ENCODE measurements around the gene TSSK2. TPM values are rescaled to one million over a fixed set of nuclear protein-coding genes. Genes with fewer than 3 reads are reported as not detected.

TSSK2 gene
- total RNA-seq, 2 experiments from 2014 or later, result not detected

DNA sequence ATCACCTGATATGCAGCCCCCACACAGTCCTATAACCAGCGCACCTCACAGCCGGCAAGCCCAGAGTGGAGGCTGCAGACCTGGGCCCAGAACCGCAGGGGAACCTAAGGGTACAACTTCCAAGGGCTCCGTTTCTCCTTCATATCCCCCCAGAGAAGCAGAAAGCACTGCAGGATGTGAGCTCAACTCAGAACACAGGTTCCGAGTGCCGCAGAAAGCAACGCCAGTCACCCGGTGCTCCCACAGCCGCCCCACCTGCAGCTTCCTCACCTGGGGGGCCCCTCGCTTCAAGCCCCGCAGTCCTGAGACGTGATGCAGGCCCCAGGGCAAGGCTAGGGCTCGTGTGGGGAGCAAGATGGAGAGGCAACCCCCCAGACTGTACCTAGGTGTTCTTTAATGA, 2.5 kb downstream of the TSSK2 start:
- no peak overlapping the region for H3K4me3 ChIP-seq (ENCODE audit: low read depth, low read length, poor library complexity, severe bottlenecking)
- H3K36me3 ChIP-seq (ENCODE audit: insufficient read depth, low read length), result peaks cover 46% of the 10 kb centered on the region
- no peak for DNase-seq (ENCODE audit: low spot score)
- no peak for TF ChIP-seq EZH2phosphoT487 (IDR thresholded peaks at IDR 0.05; ENCODE audit: borderline replicate concordance, low read depth, low read length)
- TF ChIP-seq, protein P1, sequence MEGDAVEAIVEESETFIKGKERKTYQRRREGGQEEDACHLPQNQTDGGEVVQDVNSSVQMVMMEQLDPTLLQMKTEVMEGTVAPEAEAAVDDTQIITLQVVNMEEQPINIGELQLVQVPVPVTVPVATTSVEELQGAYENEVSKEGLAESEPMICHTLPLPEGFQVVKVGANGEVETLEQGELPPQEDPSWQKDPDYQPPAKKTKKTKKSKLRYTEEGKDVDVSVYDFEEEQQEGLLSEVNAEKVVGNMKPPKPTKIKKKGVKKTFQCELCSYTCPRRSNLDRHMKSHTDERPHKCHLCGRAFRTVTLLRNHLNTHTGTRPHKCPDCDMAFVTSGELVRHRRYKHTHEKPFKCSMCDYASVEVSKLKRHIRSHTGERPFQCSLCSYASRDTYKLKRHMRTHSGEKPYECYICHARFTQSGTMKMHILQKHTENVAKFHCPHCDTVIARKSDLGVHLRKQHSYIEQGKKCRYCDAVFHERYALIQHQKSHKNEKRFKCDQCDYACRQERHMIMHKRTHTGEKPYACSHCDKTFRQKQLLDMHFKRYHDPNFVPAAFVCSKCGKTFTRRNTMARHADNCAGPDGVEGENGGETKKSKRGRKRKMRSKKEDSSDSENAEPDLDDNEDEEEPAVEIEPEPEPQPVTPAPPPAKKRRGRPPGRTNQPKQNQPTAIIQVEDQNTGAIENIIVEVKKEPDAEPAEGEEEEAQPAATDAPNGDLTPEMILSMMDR (conservative IDR thresholded peaks at IDR 0.05; ENCODE audit: low read length), result no peak
- no peak overlapping the region for H3K27ac ChIP-seq (ENCODE audit: low read depth, low read length, poor library complexity, severe bottlenecking)
- BruUV-seq (replicated peaks), result no TSS peak
- H2AFZ ChIP-seq (ENCODE audit: low read length), result no peak overlapping the region
- H3K4me1 ChIP-seq (ENCODE audit: insufficient read depth, low read length, poor library complexity, severe bottlenecking), result peaks cover 10% of the 10 kb centered on the region
- ChIA-PET CTCF (ENCODE audit: unreplicated experiment) (no interaction called here), POLR2A (interaction anchor here (0.9 kb wide), 1 partner anchor 34 kb away, joined by 3 read pairs; no protein-coding TSS in a partner anchor)
- no peaks in the 10 kb centered on the region for H3K9me2 ChIP-seq (ENCODE audit: insufficient read depth, low read length)
- no peaks in the 10 kb centered on the region for H3K9me3 ChIP-seq (ENCODE audit: low read length)
- H3K79me2 ChIP-seq (ENCODE audit: insufficient read depth, low read depth, low read length), result no peaks in the 10 kb centered on the region
- intact Hi-C loops (cut with micrococcal nuclease; ENCODE audit: unreplicated experiment), result no loop called here
- no peak overlapping the region for H3K4me2 ChIP-seq (ENCODE audit: low read length)
- H4K20me1 ChIP-seq (ENCODE audit: insufficient read depth, low read length), result no peaks in the 10 kb centered on the region

DNA sequence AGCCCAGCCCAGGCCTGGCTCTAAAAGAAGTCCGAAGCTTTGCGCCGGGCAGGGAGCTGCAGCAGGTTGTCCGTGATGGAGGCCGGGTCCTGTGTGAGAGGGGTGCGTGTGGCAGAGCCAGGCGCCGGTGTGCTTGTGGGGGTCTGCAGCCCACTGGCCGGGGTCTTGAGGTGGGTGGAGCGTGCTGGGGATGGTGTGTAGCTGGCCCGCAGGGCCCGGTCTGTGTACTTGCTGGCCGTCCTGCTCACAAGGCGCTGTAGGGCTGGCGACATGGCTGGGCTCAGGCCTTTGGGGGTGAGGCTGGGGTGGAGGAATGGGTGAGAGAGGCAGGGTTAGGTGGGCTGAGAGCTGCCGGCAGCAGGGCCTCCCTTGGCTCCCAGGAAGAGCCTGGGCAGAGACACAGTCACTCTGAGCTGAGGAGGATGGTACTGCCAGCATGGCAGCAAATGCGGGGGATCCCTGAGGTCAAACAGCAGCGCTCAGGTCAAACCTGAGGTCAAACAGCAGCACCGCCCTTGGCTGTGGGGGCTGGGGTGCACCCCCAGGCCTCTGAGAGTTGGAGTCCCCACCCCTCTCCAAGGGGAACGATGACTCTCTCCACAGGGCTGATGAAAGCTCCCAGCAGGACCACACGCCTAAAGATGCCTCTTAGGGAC, 3.2 kb downstream of the TSSK2 start:
- no peak overlapping the region for H3K27ac ChIP-seq (ENCODE audit: low read depth, low read length, poor library complexity, severe bottlenecking)
- ChIA-PET POLR2A (interaction anchor here (0.9 kb wide), 1 partner anchor 33 kb away, joined by 3 read pairs; no protein-coding TSS in a partner anchor), CTCF (ENCODE audit: unreplicated experiment) (no interaction called here)
- DNase-seq (ENCODE audit: low spot score), result no peak
- no peak overlapping the region for H2AFZ ChIP-seq (ENCODE audit: low read length)
- intact Hi-C loops (cut with micrococcal nuclease; ENCODE audit: unreplicated experiment), result no loop called here
- H3K9me2 ChIP-seq (ENCODE audit: insufficient read depth, low read length), result no peaks in the 10 kb centered on the region
- H3K4me3 ChIP-seq (ENCODE audit: low read depth, low read length, poor library complexity, severe bottlenecking), result no peak overlapping the region
- no TSS peak for BruUV-seq (replicated peaks)
- H3K36me3 ChIP-seq (ENCODE audit: insufficient read depth, low read length), result peaks cover 54% of the 10 kb centered on the region
- H3K9me3 ChIP-seq (ENCODE audit: low read length), result no peaks in the 10 kb centered on the region
- no peaks in the 10 kb centered on the region for H3K79me2 ChIP-seq (ENCODE audit: insufficient read depth, low read depth, low read length)
- peaks cover 5% of the 10 kb centered on the region for H3K4me1 ChIP-seq (ENCODE audit: insufficient read depth, low read length, poor library complexity, severe bottlenecking)
- no peak overlapping the region for H3K4me2 ChIP-seq (ENCODE audit: low read length)
- no peaks in the 10 kb centered on the region for H4K20me1 ChIP-seq (ENCODE audit: insufficient read depth, low read length)
- no peak for TF ChIP-seq EZH2phosphoT487 (IDR thresholded peaks at IDR 0.05; ENCODE audit: borderline replicate concordance, low read depth, low read length)
- TF ChIP-seq, protein P1 (conservative IDR thresholded peaks at IDR 0.05; ENCODE audit: low read length), result no peak

DNA sequence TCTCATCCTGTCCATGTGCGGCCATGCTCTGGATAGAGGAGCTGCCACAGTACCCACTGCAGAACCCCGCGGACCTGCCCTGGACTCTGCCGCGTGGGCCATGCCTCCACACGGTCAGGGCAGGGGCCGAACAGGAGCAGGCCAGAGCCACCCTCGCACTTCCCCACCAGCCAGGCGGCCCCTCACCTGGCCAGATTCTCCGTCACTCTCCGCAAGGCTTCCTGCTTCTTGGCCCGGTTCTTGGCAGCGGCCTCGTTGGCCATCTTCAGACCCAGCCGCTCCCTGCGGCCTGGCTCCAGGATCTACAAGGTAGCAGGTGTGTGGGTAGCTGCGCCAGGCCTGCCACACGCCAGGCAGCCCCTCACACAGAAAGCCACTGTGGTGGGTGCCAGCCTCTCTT, 3.8 kb downstream of the TSSK2 start:
- Histone ChIP-seq H3K9me2 (ENCODE audit: insufficient read depth, low read length) (no peaks in the 10 kb centered on the region), H3K4me1 (ENCODE audit: insufficient read depth, low read length, poor library complexity, severe bottlenecking) (no peaks in the 10 kb centered on the region), H3K79me2 (ENCODE audit: insufficient read depth, low read depth, low read length) (no peaks in the 10 kb centered on the region), H3K4me3 (ENCODE audit: low read depth, low read length, poor library complexity, severe bottlenecking) (no peak overlapping the region), H2AFZ (ENCODE audit: low read length) (no peak overlapping the region), H3K27ac (ENCODE audit: low read depth, low read length, poor library complexity, severe bottlenecking) (no peak overlapping the region), H3K9me3 (ENCODE audit: low read length) (no peaks in the 10 kb centered on the region), H4K20me1 (ENCODE audit: insufficient read depth, low read length) (no peaks in the 10 kb centered on the region), H3K36me3 (ENCODE audit: insufficient read depth, low read length) (peaks cover 58% of the 10 kb centered on the region), H3K4me2 (ENCODE audit: low read length) (no peak overlapping the region)
- ChIA-PET POLR2A (no interaction called here), CTCF (ENCODE audit: unreplicated experiment) (no interaction called here)
- BruUV-seq (replicated peaks), result no TSS peak
- intact Hi-C loops (cut with micrococcal nuclease; ENCODE audit: unreplicated experiment), result no loop called here
- DNase-seq (ENCODE audit: low spot score), result no peak
- TF ChIP-seq, protein P1 (conservative IDR thresholded peaks at IDR 0.05; ENCODE audit: low read length), result no peak
- no peak for TF ChIP-seq EZH2phosphoT487 (IDR thresholded peaks at IDR 0.05; ENCODE audit: borderline replicate concordance, low read depth, low read length)
